ENCODE data around the gene TBC1D5. TPM values are rescaled to one million over a fixed set of nuclear protein-coding genes. Genes with fewer than 3 reads are reported as not detected.

The TBC1D5 gene
- total RNA-seq, 1 experiment from 2014 or later, result 43.3 TPM

DNA sequence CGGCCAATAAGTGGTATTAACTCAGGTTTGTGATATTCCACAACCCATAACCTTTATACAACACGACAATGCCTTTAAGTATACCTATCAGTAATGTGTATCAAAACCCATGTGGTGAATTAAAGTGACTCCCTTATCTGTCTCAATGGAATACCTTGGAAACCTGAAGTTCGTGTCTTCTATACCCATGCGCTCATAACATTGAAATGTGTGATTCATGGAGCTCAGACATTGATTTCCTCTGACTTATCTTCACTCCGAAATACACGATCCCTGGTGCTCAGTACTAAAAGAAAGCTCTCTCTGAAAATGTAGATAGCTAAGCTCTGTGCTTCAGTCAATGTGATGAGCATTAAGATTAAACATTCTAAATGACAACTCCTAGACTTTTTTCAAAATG lies 140.3 kb downstream of the TBC1D5 start:
- Mint-ChIP-seq H3K36me3 (ENCODE audit: insufficient read depth, unreplicated experiment) (peaks cover 4% of the 10 kb centered on the region), H3K9me3 (ENCODE audit: unreplicated experiment) (no peaks in the 10 kb centered on the region), H3K27me3 (ENCODE audit: insufficient read depth, unreplicated experiment) (no peaks in the 10 kb centered on the region), H3K4me1 (ENCODE audit: insufficient read depth, unreplicated experiment) (peaks cover 13% of the 10 kb centered on the region), H3K27ac (ENCODE audit: low read depth, unreplicated experiment) (no peak overlapping the region), H3K4me3 (ENCODE audit: unreplicated experiment) (no peak overlapping the region)
- no peak for DNase-seq (ENCODE audit: unreplicated experiment)
- CTCF ChIA-PET, result interaction anchor here (0.6 to 0.9 kb wide), 3 partner anchors 27 to 1383 kb away, joined by 3 to 6 read pairs (median 5); no protein-coding TSS in a partner anchor
- POLR2A ChIA-PET, result interaction anchor here (0.6 to 0.8 kb wide), 3 partner anchors 10 to 713 kb away, joined by 3 read pairs; partner anchors contain the start of gene TBC1D5
- TF ChIP-seq, protein P1, sequence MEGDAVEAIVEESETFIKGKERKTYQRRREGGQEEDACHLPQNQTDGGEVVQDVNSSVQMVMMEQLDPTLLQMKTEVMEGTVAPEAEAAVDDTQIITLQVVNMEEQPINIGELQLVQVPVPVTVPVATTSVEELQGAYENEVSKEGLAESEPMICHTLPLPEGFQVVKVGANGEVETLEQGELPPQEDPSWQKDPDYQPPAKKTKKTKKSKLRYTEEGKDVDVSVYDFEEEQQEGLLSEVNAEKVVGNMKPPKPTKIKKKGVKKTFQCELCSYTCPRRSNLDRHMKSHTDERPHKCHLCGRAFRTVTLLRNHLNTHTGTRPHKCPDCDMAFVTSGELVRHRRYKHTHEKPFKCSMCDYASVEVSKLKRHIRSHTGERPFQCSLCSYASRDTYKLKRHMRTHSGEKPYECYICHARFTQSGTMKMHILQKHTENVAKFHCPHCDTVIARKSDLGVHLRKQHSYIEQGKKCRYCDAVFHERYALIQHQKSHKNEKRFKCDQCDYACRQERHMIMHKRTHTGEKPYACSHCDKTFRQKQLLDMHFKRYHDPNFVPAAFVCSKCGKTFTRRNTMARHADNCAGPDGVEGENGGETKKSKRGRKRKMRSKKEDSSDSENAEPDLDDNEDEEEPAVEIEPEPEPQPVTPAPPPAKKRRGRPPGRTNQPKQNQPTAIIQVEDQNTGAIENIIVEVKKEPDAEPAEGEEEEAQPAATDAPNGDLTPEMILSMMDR (IDR thresholded peaks at IDR 0.05; ENCODE audit: unreplicated experiment), result no peak
- no TSS peak for BruUV-seq (replicated peaks)
- intact Hi-C loops (cut with micrococcal nuclease), result no loop called here

GRCh38 chr3:17592956-17593355 lies 149.5 kb downstream of the TBC1D5 start:
- DNase-seq (ENCODE audit: unreplicated experiment), result no peak
- POLR2A ChIA-PET, result no interaction called here
- intact Hi-C loops (cut with micrococcal nuclease), result no loop called here
- no peaks in the 10 kb centered on the region for H3K36me3 Mint-ChIP-seq (ENCODE audit: insufficient read depth, unreplicated experiment)
- H3K27ac Mint-ChIP-seq (ENCODE audit: low read depth, unreplicated experiment), result no peak overlapping the region
- no peaks in the 10 kb centered on the region for H3K4me1 Mint-ChIP-seq (ENCODE audit: insufficient read depth, unreplicated experiment)
- no peak overlapping the region for H3K4me3 Mint-ChIP-seq (ENCODE audit: unreplicated experiment)
- H3K9me3 Mint-ChIP-seq (ENCODE audit: unreplicated experiment), result no peaks in the 10 kb centered on the region
- no peaks in the 10 kb centered on the region for H3K27me3 Mint-ChIP-seq (ENCODE audit: insufficient read depth, unreplicated experiment)
- TF ChIP-seq, protein P1 (IDR thresholded peaks at IDR 0.05; ENCODE audit: unreplicated experiment), result no peak
- CTCF ChIA-PET, result interaction anchor here (1.0 kb wide), 1 partner anchor 702 kb away, joined by 3 read pairs; no protein-coding TSS in a partner anchor
- BruUV-seq (replicated peaks), result no TSS peak

DNA sequence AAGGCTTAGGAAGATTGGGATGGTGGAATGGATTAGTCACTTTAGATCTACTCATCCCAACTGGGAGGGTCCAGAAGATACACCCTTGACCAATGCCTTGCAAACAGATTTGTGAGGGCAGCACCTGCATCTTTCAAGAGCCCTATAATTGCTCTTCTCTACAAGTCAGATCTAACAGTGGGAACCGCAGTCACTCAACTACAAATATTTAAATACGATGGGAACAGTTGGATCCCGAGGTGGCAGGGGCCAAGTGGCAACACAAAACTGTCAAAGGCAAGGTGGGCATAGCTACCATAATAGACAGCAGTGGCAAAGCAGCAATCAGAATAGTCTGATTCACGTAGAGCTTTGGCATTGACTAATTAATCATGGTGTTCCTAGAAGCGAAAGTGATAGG lies 152.0 kb downstream of the TBC1D5 start:
- no peak overlapping the region for H3K4me3 Mint-ChIP-seq (ENCODE audit: unreplicated experiment)
- DNase-seq (ENCODE audit: unreplicated experiment), result no peak
- ChIA-PET POLR2A (no interaction called here), CTCF (interaction anchor here (1.3 kb wide), 1 partner anchor 55 kb away, joined by 3 read pairs; no protein-coding TSS in a partner anchor)
- no peaks in the 10 kb centered on the region for H3K9me3 Mint-ChIP-seq (ENCODE audit: unreplicated experiment)
- BruUV-seq (replicated peaks), result no TSS peak
- TF ChIP-seq, protein P1 (IDR thresholded peaks at IDR 0.05; ENCODE audit: unreplicated experiment), result no peak
- intact Hi-C loops (cut with micrococcal nuclease), result no loop called here
- no peaks in the 10 kb centered on the region for H3K27me3 Mint-ChIP-seq (ENCODE audit: insufficient read depth, unreplicated experiment)
- no peaks in the 10 kb centered on the region for H3K36me3 Mint-ChIP-seq (ENCODE audit: insufficient read depth, unreplicated experiment)
- H3K27ac Mint-ChIP-seq (ENCODE audit: low read depth, unreplicated experiment), result no peak overlapping the region
- H3K4me1 Mint-ChIP-seq (ENCODE audit: insufficient read depth, unreplicated experiment), result no peaks in the 10 kb centered on the region

GRCh38 chr3:17589888-17590287 lies 152.5 kb downstream of the TBC1D5 start:
- no peaks in the 10 kb centered on the region for H3K27me3 Mint-ChIP-seq (ENCODE audit: insufficient read depth, unreplicated experiment)
- ChIA-PET CTCF (no interaction called here), POLR2A (no interaction called here)
- H3K4me3 Mint-ChIP-seq (ENCODE audit: unreplicated experiment), result no peak overlapping the region
- no TSS peak for BruUV-seq (replicated peaks)
- H3K4me1 Mint-ChIP-seq (ENCODE audit: insufficient read depth, unreplicated experiment), result no peaks in the 10 kb centered on the region
- intact Hi-C loops (cut with micrococcal nuclease), result no loop called here
- no peaks in the 10 kb centered on the region for H3K9me3 Mint-ChIP-seq (ENCODE audit: unreplicated experiment)
- H3K36me3 Mint-ChIP-seq (ENCODE audit: insufficient read depth, unreplicated experiment), result no peaks in the 10 kb centered on the region
- TF ChIP-seq, protein P1 (IDR thresholded peaks at IDR 0.05; ENCODE audit: unreplicated experiment), result no peak
- no peak for DNase-seq (ENCODE audit: unreplicated experiment)
- no peak overlapping the region for H3K27ac Mint-ChIP-seq (ENCODE audit: low read depth, unreplicated experiment)
